ENCODE measurements around the gene CARD9.

CARD9 gene

GRCh38 chr9:136397643-136398042 lies 24.2 kb upstream of the CARD9 start:
- Histone ChIP-seq H3K4me3 (ENCODE audit: low read length) (no peak overlapping the region), H3K4me1 (ENCODE audit: control insufficient read depth, low read length) (peaks cover 16% of the 10 kb centered on the region), H3K27me3 (ENCODE audit: control insufficient read depth, low read length) (no peaks in the 10 kb centered on the region), H4K20me1 (ENCODE audit: control insufficient read depth, insufficient read depth, low read depth, low read length) (no peaks in the 10 kb centered on the region; the same call in 1 of the 2 replicates), H3K27ac (ENCODE audit: low read depth, low read length) (no peak overlapping the region), H3K79me2 (ENCODE audit: control insufficient read depth, low read length) (peaks cover 34% of the 10 kb centered on the region), H3K4me2 (ENCODE audit: low read length) (no peak overlapping the region), H3K36me3 (ENCODE audit: control insufficient read depth, low read length) (peaks cover 77% of the 10 kb centered on the region), H3K9me2 (replicated peaks; ENCODE audit: control insufficient read depth, low read length) (no peaks in the 10 kb centered on the region), H3K9me3 (ENCODE audit: control insufficient read depth, insufficient read depth, low read length) (no peaks in the 10 kb centered on the region), H3F3A (ENCODE audit: control insufficient read depth, insufficient read depth) (peaks cover 14% of the 10 kb centered on the region; the same call in 1 of the 2 replicates)
- TF ChIP-seq CTCF (IDR thresholded peaks at IDR 0.05; ENCODE audit: low read depth, low read length, poor library complexity, severe bottlenecking): no peak
- no peak for TF ChIP-seq EZH2phosphoT487 (IDR thresholded peaks at IDR 0.05; ENCODE audit: borderline replicate concordance, low read length)

- Histone ChIP-seq H3K4me1 (ENCODE audit: control insufficient read depth, low read length) (peaks cover 16% of the 10 kb centered on the region), H3K9me2 (replicated peaks; ENCODE audit: control insufficient read depth, low read length) (no peaks in the 10 kb centered on the region), H3K27ac (ENCODE audit: low read depth, low read length) (no peak overlapping the region), H3K9me3 (ENCODE audit: control insufficient read depth, insufficient read depth, low read length) (no peaks in the 10 kb centered on the region), H3F3A (ENCODE audit: control insufficient read depth, insufficient read depth) (peaks cover 7% of the 10 kb centered on the region; the same call in 1 of the 2 replicates), H3K4me3 (ENCODE audit: low read length) (no peak overlapping the region), H3K36me3 (ENCODE audit: control insufficient read depth, low read length) (peaks cover 78% of the 10 kb centered on the region), H3K27me3 (ENCODE audit: control insufficient read depth, low read length) (no peaks in the 10 kb centered on the region), H3K4me2 (ENCODE audit: low read length) (no peak overlapping the region), H4K20me1 (ENCODE audit: control insufficient read depth, insufficient read depth, low read depth, low read length) (no peaks in the 10 kb centered on the region; the same call in 1 of the 2 replicates), H3K79me2 (ENCODE audit: control insufficient read depth, low read length) (peaks cover 34% of the 10 kb centered on the region)
- TF ChIP-seq EZH2phosphoT487 (IDR thresholded peaks at IDR 0.05; ENCODE audit: borderline replicate concordance, low read length) (no peak), CTCF (IDR thresholded peaks at IDR 0.05; ENCODE audit: low read depth, low read length, poor library complexity, severe bottlenecking) (no peak)
Measured at GRCh38 chr9:136396219-136396515, 22.7 kb upstream of the CARD9 start.

- H3K79me2 ChIP-seq (ENCODE audit: control insufficient read depth, low read length): peaks cover 34% of the 10 kb centered on the region
- no peaks in the 10 kb centered on the region for H3K9me3 ChIP-seq (ENCODE audit: control insufficient read depth, insufficient read depth, low read length)
- no peaks in the 10 kb centered on the region for H3K9me2 ChIP-seq (replicated peaks; ENCODE audit: control insufficient read depth, low read length)
- no peaks in the 10 kb centered on the region for H3K27me3 ChIP-seq (ENCODE audit: control insufficient read depth, low read length)
- no peak for TF ChIP-seq EZH2phosphoT487 (IDR thresholded peaks at IDR 0.05; ENCODE audit: borderline replicate concordance, low read length)
- TF ChIP-seq CTCF (IDR thresholded peaks at IDR 0.05; ENCODE audit: low read depth, low read length, poor library complexity, severe bottlenecking): no peak
- H3K4me3 ChIP-seq (ENCODE audit: low read length): no peak overlapping the region
- no peak overlapping the region for H3K4me2 ChIP-seq (ENCODE audit: low read length)
- H3K36me3 ChIP-seq (ENCODE audit: control insufficient read depth, low read length): peaks cover 80% of the 10 kb centered on the region
- 0 out of 2 replicates have a peak, but pooled peaks cover 2% of the 10 kb centered on the region for H3F3A ChIP-seq (ENCODE audit: control insufficient read depth, insufficient read depth)
- peaks cover 14% of the 10 kb centered on the region for H3K4me1 ChIP-seq (ENCODE audit: control insufficient read depth, low read length)
- no peak overlapping the region for H3K27ac ChIP-seq (ENCODE audit: low read depth, low read length)
- no peaks in the 10 kb centered on the region; the same call in 1 of the 2 replicates for H4K20me1 ChIP-seq (ENCODE audit: control insufficient read depth, insufficient read depth, low read depth, low read length)
Measured at GRCh38 chr9:136395345-136396218, 22.1 kb upstream of the CARD9 start.

All from DOHH2 (cell line).